ENCODE results near the gene CCNYL1. TPM values are rescaled to one million over a fixed set of nuclear protein-coding genes. Genes with fewer than 3 reads are reported as not detected.
"Not testable (repeated sequence)": the region's sequence is repeated elsewhere in the genome, so short reads cannot be mapped to it uniquely, and the experiment has no call there.

The CCNYL1 gene
- total RNA-seq, 1 donor, result 10.4 TPM

DNA sequence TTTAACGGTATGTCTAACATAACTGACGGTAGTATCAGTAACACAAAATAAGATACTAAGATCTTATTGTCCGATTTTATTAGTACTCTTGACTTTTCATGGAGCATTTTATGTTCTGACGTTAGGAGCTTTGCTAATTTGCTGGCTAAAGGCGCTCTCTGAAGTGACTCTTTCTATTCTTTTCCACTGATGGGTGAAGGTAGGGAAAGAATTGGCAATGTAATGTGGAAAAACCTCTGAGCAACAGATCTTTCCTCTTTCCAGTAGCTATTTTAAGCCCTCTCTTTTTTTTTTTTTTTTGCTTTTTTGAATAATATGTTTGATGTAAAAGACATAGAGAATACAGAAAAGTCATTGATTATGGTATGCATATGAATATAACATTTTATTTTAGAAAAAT is 4.6 kb downstream of the CCNYL1 start:
- TF ChIP-seq, protein P1, sequence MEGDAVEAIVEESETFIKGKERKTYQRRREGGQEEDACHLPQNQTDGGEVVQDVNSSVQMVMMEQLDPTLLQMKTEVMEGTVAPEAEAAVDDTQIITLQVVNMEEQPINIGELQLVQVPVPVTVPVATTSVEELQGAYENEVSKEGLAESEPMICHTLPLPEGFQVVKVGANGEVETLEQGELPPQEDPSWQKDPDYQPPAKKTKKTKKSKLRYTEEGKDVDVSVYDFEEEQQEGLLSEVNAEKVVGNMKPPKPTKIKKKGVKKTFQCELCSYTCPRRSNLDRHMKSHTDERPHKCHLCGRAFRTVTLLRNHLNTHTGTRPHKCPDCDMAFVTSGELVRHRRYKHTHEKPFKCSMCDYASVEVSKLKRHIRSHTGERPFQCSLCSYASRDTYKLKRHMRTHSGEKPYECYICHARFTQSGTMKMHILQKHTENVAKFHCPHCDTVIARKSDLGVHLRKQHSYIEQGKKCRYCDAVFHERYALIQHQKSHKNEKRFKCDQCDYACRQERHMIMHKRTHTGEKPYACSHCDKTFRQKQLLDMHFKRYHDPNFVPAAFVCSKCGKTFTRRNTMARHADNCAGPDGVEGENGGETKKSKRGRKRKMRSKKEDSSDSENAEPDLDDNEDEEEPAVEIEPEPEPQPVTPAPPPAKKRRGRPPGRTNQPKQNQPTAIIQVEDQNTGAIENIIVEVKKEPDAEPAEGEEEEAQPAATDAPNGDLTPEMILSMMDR (IDR thresholded peaks at IDR 0.05; ENCODE audit: insufficient read depth, low read depth, low read length), result no peak
- no peak for DNase-seq (ENCODE audit: low read depth)
- H3K4me3 ChIP-seq (ENCODE audit: low read depth, low read length), result no peak overlapping the region

DNA sequence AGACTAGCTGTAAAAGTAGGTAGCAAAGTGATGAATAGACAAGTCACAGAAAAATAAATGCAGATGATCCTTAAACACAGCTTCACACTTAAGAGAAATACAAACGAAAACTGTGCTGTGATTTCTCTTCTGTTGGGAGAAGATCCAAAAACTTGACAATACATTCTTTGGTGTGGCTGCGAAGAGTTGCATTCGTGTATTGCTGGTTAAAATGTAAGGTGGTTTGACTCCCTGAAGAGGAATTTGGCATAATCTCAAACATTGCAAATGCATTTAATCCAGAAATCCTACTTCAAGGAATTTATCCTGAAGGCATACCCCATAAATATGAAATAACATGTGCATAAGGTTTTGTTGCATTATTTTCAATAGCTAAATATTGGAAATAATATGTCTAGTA is 7.1 kb downstream of the CCNYL1 start:
- no peak overlapping the region for H3K4me3 ChIP-seq (ENCODE audit: low read depth, low read length)
- DNase-seq (ENCODE audit: low read depth), result no peak
- TF ChIP-seq, protein P1 (IDR thresholded peaks at IDR 0.05; ENCODE audit: insufficient read depth, low read depth, low read length), result no peak

DNA sequence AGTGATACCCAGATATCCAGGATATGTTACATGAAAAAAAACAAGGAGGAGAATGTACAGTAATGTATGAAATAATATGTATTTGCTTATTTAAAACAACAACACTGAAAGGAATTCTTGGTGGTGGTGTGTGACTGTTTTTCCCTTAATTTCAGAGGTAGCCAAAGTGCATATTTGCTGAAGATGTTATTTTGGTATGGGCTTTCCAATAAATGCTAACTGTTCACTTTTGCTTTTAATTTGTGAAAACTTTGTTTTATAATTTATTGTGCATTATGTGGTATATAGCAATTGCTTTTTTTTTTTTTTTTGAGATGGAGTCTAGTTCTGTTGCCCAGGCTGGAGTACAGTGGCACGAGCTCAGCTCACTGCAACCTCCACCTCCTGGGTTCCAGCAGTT is 7.6 kb downstream of the CCNYL1 start:
- no peak for DNase-seq (ENCODE audit: low read depth)
- TF ChIP-seq, protein P1 (IDR thresholded peaks at IDR 0.05; ENCODE audit: insufficient read depth, low read depth, low read length), result no peak
- H3K4me3 ChIP-seq (ENCODE audit: low read depth, low read length), result no peak overlapping the region

DNA sequence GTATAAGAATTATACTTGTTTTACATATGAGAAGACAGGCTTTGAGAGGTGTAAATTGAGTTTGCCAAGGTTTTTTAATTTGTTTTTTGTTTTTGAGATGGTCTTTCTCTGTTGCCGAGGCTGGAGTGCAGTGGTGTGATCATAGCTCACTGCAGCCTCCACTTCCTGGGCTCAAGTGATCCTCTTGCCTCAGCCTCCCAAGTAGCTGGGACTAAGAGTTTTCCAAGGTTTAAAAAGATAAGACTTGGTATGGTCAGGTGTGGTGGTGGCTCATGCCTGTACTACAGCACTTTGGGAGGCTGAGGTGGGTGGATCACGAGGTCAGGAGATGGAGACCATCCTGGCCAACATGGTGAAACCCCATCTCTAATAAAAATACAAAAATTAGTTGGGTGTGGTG is 8.2 kb downstream of the CCNYL1 start:
- H3K4me3 ChIP-seq (ENCODE audit: low read depth, low read length); DNase-seq (ENCODE audit: low read depth): not testable (repeated sequence)

DNA sequence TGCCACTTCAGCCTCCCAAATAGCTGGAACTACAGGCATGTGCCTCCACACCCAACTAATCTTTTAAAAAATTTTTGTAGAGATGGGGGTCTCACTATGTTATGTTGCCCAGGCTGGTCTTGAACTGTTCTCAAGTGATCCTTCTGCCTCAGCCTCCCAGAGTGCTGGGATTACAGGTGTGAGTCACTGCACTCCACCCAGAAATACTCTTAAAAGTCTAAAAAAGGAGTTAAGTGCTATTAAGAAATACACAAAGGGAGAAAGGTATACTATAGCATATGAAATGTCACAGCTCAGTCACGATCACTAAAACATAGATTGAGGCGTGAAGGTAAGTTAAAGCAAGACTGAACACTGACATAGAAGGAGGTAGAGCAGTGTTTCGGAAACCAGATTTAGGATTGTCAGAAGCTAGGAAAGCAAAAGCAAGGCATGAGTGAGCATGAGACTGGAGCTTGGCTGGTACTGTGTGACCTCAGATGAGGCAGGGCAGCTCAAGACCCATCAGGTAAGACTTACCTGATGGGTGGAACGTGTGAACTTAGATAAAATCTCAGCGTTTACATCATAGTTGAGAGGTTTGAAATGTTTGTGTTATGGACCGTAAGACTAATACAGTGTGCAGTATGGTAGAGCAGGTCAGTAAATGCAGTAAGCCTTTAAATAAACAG is 9.2 kb downstream of the CCNYL1 start:
- TF ChIP-seq, protein P1 (IDR thresholded peaks at IDR 0.05; ENCODE audit: insufficient read depth, low read depth, low read length), result no peak
- no peak overlapping the region for H3K4me3 ChIP-seq (ENCODE audit: low read depth, low read length)
- DNase-seq (ENCODE audit: low read depth), result no peak

DNA sequence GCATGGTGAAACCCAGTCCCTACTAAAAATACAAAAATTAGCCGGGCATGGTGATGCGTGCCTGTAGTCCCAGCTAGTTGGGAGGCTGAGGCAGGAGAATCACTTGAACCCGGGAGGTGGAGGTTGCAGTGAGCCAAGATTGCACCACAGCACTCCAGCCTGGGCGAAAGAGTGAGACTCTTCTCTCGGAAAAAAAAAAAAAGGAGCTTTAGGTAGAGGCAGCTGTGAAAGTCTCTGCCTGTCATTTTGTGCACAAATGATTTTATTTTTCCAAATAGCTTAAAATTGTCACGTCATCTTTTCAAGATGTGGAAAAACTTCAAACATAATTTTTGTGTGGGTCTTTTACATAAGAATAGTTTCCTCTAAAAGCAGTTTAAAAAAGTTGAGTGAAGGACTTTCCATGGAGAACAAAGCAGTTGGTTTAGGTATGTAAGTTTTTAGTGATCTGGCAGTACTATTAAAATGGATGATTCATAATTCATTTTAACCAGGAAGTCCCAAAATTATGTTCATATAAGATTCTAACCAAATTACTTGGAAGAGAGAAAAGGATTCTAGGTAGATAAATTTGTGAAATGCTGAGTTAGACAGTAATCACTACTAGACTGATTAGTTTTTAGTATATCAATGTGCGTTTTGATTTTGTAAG is 11.5 kb downstream of the CCNYL1 start:
- H3K4me3 ChIP-seq (ENCODE audit: low read depth, low read length), result no peak overlapping the region
- no peak for DNase-seq (ENCODE audit: low read depth)
- TF ChIP-seq, protein P1 (IDR thresholded peaks at IDR 0.05; ENCODE audit: insufficient read depth, low read depth, low read length), result no peak

DNA sequence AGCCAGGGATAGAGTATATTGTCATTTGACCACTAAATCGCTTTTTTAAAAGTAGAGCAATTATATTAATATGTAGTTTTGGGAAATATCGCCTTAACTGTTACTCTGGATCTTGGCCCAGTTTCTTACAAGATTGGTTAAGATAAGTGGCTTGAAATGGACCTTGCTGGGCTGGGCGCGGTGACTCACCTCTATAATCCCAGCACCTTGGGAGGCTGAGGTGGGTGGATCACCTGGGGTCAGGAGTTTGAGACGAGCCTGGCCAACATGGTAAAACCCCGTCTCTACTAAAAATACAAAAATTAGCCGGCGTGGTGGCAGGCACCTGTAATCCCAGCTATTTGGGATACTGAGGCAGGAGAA is 12.0 kb downstream of the CCNYL1 start:
- not testable (repeated sequence) for DNase-seq (ENCODE audit: low read depth); H3K4me3 ChIP-seq (ENCODE audit: low read depth, low read length)

DNA sequence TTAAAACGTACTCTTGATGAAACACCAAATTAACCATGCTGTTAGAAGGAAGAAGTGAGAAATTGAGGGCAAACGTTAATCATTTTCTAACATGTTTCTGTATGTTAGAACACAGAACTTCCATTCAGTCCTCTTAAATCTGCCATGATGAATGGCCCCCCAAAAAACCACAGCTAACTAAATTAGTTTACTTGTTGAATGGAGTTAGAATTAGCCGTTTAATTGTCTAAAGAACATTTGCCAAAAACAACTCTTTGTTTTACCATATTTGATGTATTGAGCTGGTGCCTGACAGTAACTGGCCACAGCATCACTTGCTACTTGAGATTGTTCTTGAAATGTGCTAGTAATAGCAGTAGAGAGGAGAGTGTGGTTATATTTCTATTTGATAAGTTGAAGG is 12.7 kb downstream of the CCNYL1 start:
- no peak for DNase-seq (ENCODE audit: low read depth)
- TF ChIP-seq, protein P1 (IDR thresholded peaks at IDR 0.05; ENCODE audit: insufficient read depth, low read depth, low read length), result no peak
- no peak overlapping the region for H3K4me3 ChIP-seq (ENCODE audit: low read depth, low read length)
